Airway epithelial cell (primary cell): ENCODE results near the gene CHD9. TPM values are rescaled to one million over a fixed set of nuclear protein-coding genes. Genes with fewer than 3 reads are reported as not detected.

Experiments
- total RNA-seq: library from RNA; depleted of rRNA; stranded (reverse); fragments of >200 nt; gene quantifications from 2 replicates; pipeline ENCODE4 v1.2.3, GENCODE V29; 2015

CHD9 gene
- 18.5 and 23.7 TPM in 2 replicates for total RNA-seq

GRCh38 chr16:53054670-53055485 lies at the start of gene CHD9:
TSS of gene CHD9 (plus strand) at chr16:53054991. CDS start at chr16:53156090, 101,099 bp downstream.

GRCh38 chr16:53052519-53053501 lies 2.0 kb upstream of the CHD9 start, which contains the start of gene CHD9NB:
TSS of gene CHD9NB (minus strand) at chr16:53052897. CDS start at chr16:53044158, 8,739 bp downstream.

Other genes starting within 250 kb of the CHD9 start
- gene CHD9NB, start 2.1 kb upstream of the CHD9 start, total RNA-seq, result 0.42 and 1.3 TPM in 2 replicates